ENCODE results near the gene BBS9. TPM values are rescaled to one million over a fixed set of nuclear protein-coding genes. Genes with fewer than 3 reads are reported as not detected.

The BBS9 gene
- total RNA-seq, 2 experiments from 2014 or later, result 16.0 to 20.4 TPM

- H3K9me3 Mint-ChIP-seq, result no peaks in the 10 kb centered on the region
- no peak overlapping the region for H3K4me3 Mint-ChIP-seq
- CTCF ChIA-PET, result no interaction called here
- Histone ChIP-seq H3K27me3 (ENCODE audit: control insufficient read depth in 1 of 2, insufficient read depth in 2 of 2, low read length in 2 of 2) (no peaks in the 10 kb centered on the region), H3K9me3 (ENCODE audit: control insufficient read depth in 1 of 2, insufficient read depth in 1 of 2, low read length in 2 of 2) (no peaks in the 10 kb centered on the region), H3K4me3 (ENCODE audit: low read length) (no peak overlapping the region), H3K27ac (ENCODE audit: low read depth in 1 of 2, low read length in 2 of 2) (no peak overlapping the region), H3K4me1 (ENCODE audit: insufficient read depth, low read length) (no peaks in the 10 kb centered on the region), H3K36me3 (ENCODE audit: insufficient read depth, low read length) (no peaks in the 10 kb centered on the region)
- H3K36me3 Mint-ChIP-seq (ENCODE audit: low read depth), result no peaks in the 10 kb centered on the region
- POLR2A ChIA-PET, result interaction anchor here (0.8 kb wide), 1 partner anchor 15 kb away, joined by 5 read pairs; no protein-coding TSS in a partner anchor
- intact Hi-C loops (cut with DNase I, micrococcal nuclease), result no loop called here
- ATAC-seq (ENCODE audit: poor library complexity) (no peak), DNase-seq (no peak)
- no peak for TF ChIP-seq CTCF (IDR thresholded peaks at IDR 0.05)
- no peak overlapping the region for H3K27ac Mint-ChIP-seq
- H3K4me1 Mint-ChIP-seq (ENCODE audit: low read depth), result no peaks in the 10 kb centered on the region
- no peaks in the 10 kb centered on the region for H3K27me3 Mint-ChIP-seq
These were observed 462.1 kb downstream of the BBS9 start for GRCh38 chr7:33591490-33591889.

- no peaks in the 10 kb centered on the region for H3K27me3 ChIP-seq (ENCODE audit: control insufficient read depth in 1 of 2, insufficient read depth in 2 of 2, low read length in 2 of 2)
- H3K27ac ChIP-seq (ENCODE audit: low read depth in 1 of 2, low read length in 2 of 2), result no peak overlapping the region
- H3K36me3 ChIP-seq (ENCODE audit: insufficient read depth, low read length), result no peaks in the 10 kb centered on the region
- ChIA-PET POLR2A (interaction anchor here (0.7 kb wide), 1 partner anchor 120 kb away, joined by 3 read pairs; no protein-coding TSS in a partner anchor), CTCF (no interaction called here)
- no peak for TF ChIP-seq CTCF (IDR thresholded peaks at IDR 0.05)
- no peak for ATAC-seq (ENCODE audit: poor library complexity)
- no peak overlapping the region for H3K4me3 Mint-ChIP-seq
- H3K4me3 ChIP-seq (ENCODE audit: low read length), result no peak overlapping the region
- no peak overlapping the region for H3K27ac Mint-ChIP-seq
- no peaks in the 10 kb centered on the region for H3K36me3 Mint-ChIP-seq (ENCODE audit: low read depth)
- H3K4me1 Mint-ChIP-seq (ENCODE audit: low read depth), result no peaks in the 10 kb centered on the region
- H3K27me3 Mint-ChIP-seq, result no peaks in the 10 kb centered on the region
- no peaks in the 10 kb centered on the region for H3K4me1 ChIP-seq (ENCODE audit: insufficient read depth, low read length)
- H3K9me3 ChIP-seq (ENCODE audit: control insufficient read depth in 1 of 2, insufficient read depth in 1 of 2, low read length in 2 of 2), result no peaks in the 10 kb centered on the region
- no peaks in the 10 kb centered on the region for H3K9me3 Mint-ChIP-seq
- DNase-seq, result no peak
- intact Hi-C loops (cut with DNase I, micrococcal nuclease), result no loop called here
These were observed 463.4 kb downstream of the BBS9 start for GRCh38 chr7:33592718-33593117.

GRCh38 chr7:33593611-33594010, 464.2 kb downstream of the BBS9 start:
- H3K27ac ChIP-seq (ENCODE audit: low read depth in 1 of 2, low read length in 2 of 2), result no peak overlapping the region
- no peaks in the 10 kb centered on the region for H3K4me1 ChIP-seq (ENCODE audit: insufficient read depth, low read length)
- intact Hi-C loops (cut with DNase I, micrococcal nuclease), result no loop called here
- no peak for TF ChIP-seq CTCF (IDR thresholded peaks at IDR 0.05)
- no peaks in the 10 kb centered on the region for H3K4me1 Mint-ChIP-seq (ENCODE audit: low read depth)
- no peaks in the 10 kb centered on the region for H3K9me3 ChIP-seq (ENCODE audit: control insufficient read depth in 1 of 2, insufficient read depth in 1 of 2, low read length in 2 of 2)
- no peaks in the 10 kb centered on the region for H3K36me3 Mint-ChIP-seq (ENCODE audit: low read depth)
- DNase-seq (no peak), ATAC-seq (ENCODE audit: poor library complexity) (no peak)
- H3K36me3 ChIP-seq (ENCODE audit: insufficient read depth, low read length), result no peaks in the 10 kb centered on the region
- ChIA-PET POLR2A (no interaction called here), CTCF (no interaction called here)
- H3K9me3 Mint-ChIP-seq, result no peaks in the 10 kb centered on the region
- no peak overlapping the region for H3K27ac Mint-ChIP-seq
- H3K4me3 ChIP-seq (ENCODE audit: low read length), result no peak overlapping the region
- no peaks in the 10 kb centered on the region for H3K27me3 Mint-ChIP-seq
- no peaks in the 10 kb centered on the region for H3K27me3 ChIP-seq (ENCODE audit: control insufficient read depth in 1 of 2, insufficient read depth in 2 of 2, low read length in 2 of 2)
- no peak overlapping the region for H3K4me3 Mint-ChIP-seq
